Fibroblast of villous mesenchyme (primary cell): ENCODE results near the gene SIGLEC1. TPM values are rescaled to one million over a fixed set of nuclear protein-coding genes. Genes with fewer than 3 reads are reported as not detected.

ENCODE experiments used
- DNase-seq: peaks from one replicate; pipeline ENCODE4 v3.0.0-alpha.2; 2010; ENCODE audit warnings: low read depth
- H3K4me3 ChIP-seq: 2 replicates; pipeline ENCODE4 v1.5.1; 2011; ENCODE audit warnings: low read depth, mild to moderate bottlenecking, low read length
- CTCF ChIP-seq: IDR thresholded peaks from 2 replicates; pipeline ENCODE4 v1.5.1; 2012; ENCODE audit warnings: low read depth, mild to moderate bottlenecking, low read length; ENCODE audit not compliant: insufficient read depth
- total RNA-seq: library from RNA; depleted of rRNA; stranded (reverse); fragments of >200 nt; gene quantifications from 2 replicates; pipeline ENCODE4 v1.2.3, GENCODE V29; 2012

The SIGLEC1 gene
- total RNA-seq, 1 donor: not detected

GRCh38 chr20:3733119-3733995, 21.0 kb upstream of the SIGLEC1 start:
- no peak overlapping the region for H3K4me3 ChIP-seq
- TF ChIP-seq CTCF: no peak
- DNase-seq: no peak

- H3K4me3 ChIP-seq: peak within 1 kb of the TSS; percentile 25
- no peak for TF ChIP-seq CTCF
- DNase-seq: no peak
Measured at GRCh38 chr20:3732327-3733118, 20.1 kb upstream of the SIGLEC1 start, which contains the start of gene HSPA12B. TSS of gene HSPA12B (plus strand) at chr20:3732685. CDS start at chr20:3738675, 5,990 bp downstream.

GRCh38 chr20:3731944-3732326, 19.5 kb upstream of the SIGLEC1 start:
- TF ChIP-seq CTCF: no peak
- H3K4me3 ChIP-seq: no peak overlapping the region
- DNase-seq: no peak

GRCh38 chr20:3730803-3731672, 18.6 kb upstream of the SIGLEC1 start:
- no peak overlapping the region for H3K4me3 ChIP-seq
- no peak for TF ChIP-seq CTCF
- DNase-seq: no peak

- DNase-seq: no peak
Measured at GRCh38 chr20:3729811-3730540, 17.6 kb upstream of the SIGLEC1 start.

More at GRCh38 chr20:3729811-3730540, 17.6 kb upstream of the SIGLEC1 start:
- no peak for TF ChIP-seq CTCF
- no peak overlapping the region for H3K4me3 ChIP-seq
